ENCODE results near the gene NF1.
A peak's percentile ranks its signal among the peaks of the same experiment; 100 is the strongest.
"Not testable (repeated sequence)": the region's sequence is repeated elsewhere in the genome, so short reads cannot be mapped to it uniquely, and the experiment has no call there.

NF1 gene

GRCh38 chr17:31195305-31195704 lies 100.5 kb downstream of the NF1 start:
- TF ChIP-seq CTCF (conservative IDR thresholded peaks at IDR 0.05; ENCODE audit: low read depth, low read length): no peak
- DNase-seq (ENCODE audit: low read depth): no peak
- no peak overlapping the region for H3K4me3 ChIP-seq (ENCODE audit: low read length)

GRCh38 chr17:31198026-31198425 lies 103.2 kb downstream of the NF1 start:
- no peak for DNase-seq (ENCODE audit: low read depth)
- no peak for TF ChIP-seq CTCF (conservative IDR thresholded peaks at IDR 0.05; ENCODE audit: low read depth, low read length)

GRCh38 chr17:31198666-31199065 lies 103.9 kb downstream of the NF1 start:
- H3K4me3 ChIP-seq (ENCODE audit: low read length); DNase-seq (ENCODE audit: low read depth): not testable (repeated sequence)

More at GRCh38 chr17:31198026-31198425, 103.2 kb downstream of the NF1 start:
- no peak overlapping the region for H3K4me3 ChIP-seq (ENCODE audit: low read length)

- no peak for TF ChIP-seq CTCF (conservative IDR thresholded peaks at IDR 0.05; ENCODE audit: low read depth, low read length)
- H3K4me3 ChIP-seq (ENCODE audit: low read length): no peak overlapping the region
- no peak for DNase-seq (ENCODE audit: low read depth)
Observed at GRCh38 chr17:31200287-31200686, 105.5 kb downstream of the NF1 start.

- no peak for DNase-seq (ENCODE audit: low read depth)
- no peak overlapping the region for H3K4me3 ChIP-seq (ENCODE audit: low read length)
- TF ChIP-seq CTCF (conservative IDR thresholded peaks at IDR 0.05; ENCODE audit: low read depth, low read length): no peak
Observed at GRCh38 chr17:31202968-31203367, 108.2 kb downstream of the NF1 start.

- H3K4me3 ChIP-seq (ENCODE audit: low read length): no peak overlapping the region
- TF ChIP-seq CTCF (conservative IDR thresholded peaks at IDR 0.05; ENCODE audit: low read depth, low read length): no peak
- DNase-seq (ENCODE audit: low read depth): no peak
Observed at GRCh38 chr17:31211352-31212012, 116.7 kb downstream of the NF1 start.

GRCh38 chr17:31216031-31216751 lies 121.4 kb downstream of the NF1 start:
- DNase-seq (ENCODE audit: low read depth): peak; percentile 27
- peak; percentile 21 for TF ChIP-seq CTCF (conservative IDR thresholded peaks at IDR 0.05; ENCODE audit: low read depth, low read length)
- H3K4me3 ChIP-seq (ENCODE audit: low read length): no peak overlapping the region
